Gastroesophageal sphincter (tissue), 4 donors: ENCODE results near the gene PRKAG2. TPM values are rescaled to one million over a fixed set of nuclear protein-coding genes. Genes with fewer than 3 reads are reported as not detected.

Experiments
- ATAC-seq: fragments of 150-250 bp; one replicate; pipeline ENCODE4 v1.9.1; 2016; ENCODE audit warnings: mild to moderate bottlenecking, moderate library complexity
- H3K27ac ChIP-seq, 4 donors: fragments of 200-600 bp; sonication (generic) in 3 of 4; 1 replicate in 3 of 4; 2 replicates in 1 of 4; pipeline ENCODE4 v1.5.1; 2016 to 2019
- H3K27me3 ChIP-seq: fragments of 200-600 bp; sonication (generic); one replicate; pipeline ENCODE4 v1.5.1; 2019
- H3K36me3 ChIP-seq, 2 donors: fragments of 200-600 bp; sonication (generic); one replicate each; pipeline ENCODE4 v1.5.1; 2019; ENCODE audit warnings: control low read depth in 1 of 2
- H3K4me1 ChIP-seq, 3 donors: fragments of 200-600 bp; sonication (generic); 1 replicate in 2 of 3; 2 replicates in 1 of 3; pipeline ENCODE4 v1.5.1; 2016 to 2019; ENCODE audit warnings: control low read depth in 2 of 3
- H3K4me3 ChIP-seq, 2 donors: fragments of 200-600 bp; sonication (generic); one replicate each; pipeline ENCODE4 v1.5.1; 2019; ENCODE audit warnings: mild to moderate bottlenecking in 1 of 2, moderate library complexity in 1 of 2
- H3K9me3 ChIP-seq, 3 donors: fragments of 200-600 bp; sonication (generic); one replicate each; pipeline ENCODE4 v1.5.1; 2017 to 2019; ENCODE audit warnings: control low read depth in 2 of 3
- EP300 ChIP-seq: sonication (generic); formaldehyde crosslinking; IDR thresholded peaks from one replicate; pipeline ENCODE4 v1.6.1; 2017; ENCODE audit warnings: antibody characterized with exemption, mild to moderate bottlenecking
- POLR2A ChIP-seq, 2 donors: fragments of 450-650 bp; IDR thresholded peaks; one replicate each; pipeline ENCODE4 v1.6.1; 2017; ENCODE audit warnings: antibody characterized with exemption in 2 of 2, mild to moderate bottlenecking in 2 of 2, moderate library complexity in 1 of 2
- POLR2AphosphoS5 ChIP-seq: sonication (generic); formaldehyde crosslinking; IDR thresholded peaks from one replicate; pipeline ENCODE4 v1.6.1; 2017; ENCODE audit warnings: antibody characterized with exemption
- WGBS, 2 donors: methylation state at CpG; one replicate each; pipeline ENCODE4 v1.1.5; 2018; ENCODE audit warnings: low coverage in 1 of 2; 5-methylcytosine and 5-hydroxymethylcytosine counted together
- total RNA-seq, 4 donors: library from RNA; depleted of rRNA; stranded (reverse); fragments of >200 nt; gene quantifications; one replicate each; pipeline ENCODE4 v1.1.0, GENCODE V29; 2016
- TF ChIP-seq, protein P1 (sequence below), 4 experiments: fragments of 200-600 bp in 2 of 4; fragments of 450-650 bp in 2 of 4; sonication (generic) in 1 of 4; IDR thresholded peaks; one replicate each; pipeline ENCODE4 v1.5.1; 2017 to 2019; ENCODE audit warnings: antibody characterized with exemption in 4 of 4, mild to moderate bottlenecking in 2 of 4, moderate library complexity in 2 of 4

The PRKAG2 gene
- total RNA-seq, 4 donors from 2014 or later, result 48.9 to 89.0 (median 75.7) TPM

DNA sequence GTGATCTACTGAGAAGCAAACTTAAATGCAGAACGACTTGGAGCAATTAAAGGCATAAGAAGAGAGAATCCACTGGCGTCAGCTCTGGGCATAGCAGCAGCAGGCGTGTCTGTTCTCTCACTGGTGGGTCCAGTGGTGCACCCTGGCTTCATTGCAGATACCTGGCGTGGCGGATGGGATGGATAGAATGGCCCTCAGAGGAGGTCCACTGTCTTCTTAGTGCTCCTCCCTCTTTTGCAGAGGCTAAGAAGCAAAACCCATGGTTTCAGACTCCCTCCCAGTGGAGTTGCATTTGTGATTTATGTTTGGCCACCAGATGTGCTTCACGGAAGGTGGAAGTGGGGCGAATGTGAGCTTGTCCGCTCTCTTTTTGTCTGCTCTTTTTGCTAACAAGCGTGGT is 28.4 kb upstream of the PRKAG2 start:
- ATAC-seq, result no peak
- H3K4me3 ChIP-seq, result no peak overlapping the region
- 73 to 80% methylated on average over 4 to 9 of the region's 9 CpGs for WGBS, 2 donors
- no peaks in the 10 kb centered on the region for H3K4me1 ChIP-seq
- H3K9me3 ChIP-seq, result no peaks in the 10 kb centered on the region
- no peaks in the 10 kb centered on the region for H3K36me3 ChIP-seq
- H3K27me3 ChIP-seq, result peaks cover 35% of the 10 kb centered on the region
- no peak overlapping the region for H3K27ac ChIP-seq
- no peak for TF ChIP-seq POLR2A (IDR thresholded peaks at IDR 0.05)
- TF ChIP-seq POLR2AphosphoS5, result no peak
- TF ChIP-seq, protein P1, sequence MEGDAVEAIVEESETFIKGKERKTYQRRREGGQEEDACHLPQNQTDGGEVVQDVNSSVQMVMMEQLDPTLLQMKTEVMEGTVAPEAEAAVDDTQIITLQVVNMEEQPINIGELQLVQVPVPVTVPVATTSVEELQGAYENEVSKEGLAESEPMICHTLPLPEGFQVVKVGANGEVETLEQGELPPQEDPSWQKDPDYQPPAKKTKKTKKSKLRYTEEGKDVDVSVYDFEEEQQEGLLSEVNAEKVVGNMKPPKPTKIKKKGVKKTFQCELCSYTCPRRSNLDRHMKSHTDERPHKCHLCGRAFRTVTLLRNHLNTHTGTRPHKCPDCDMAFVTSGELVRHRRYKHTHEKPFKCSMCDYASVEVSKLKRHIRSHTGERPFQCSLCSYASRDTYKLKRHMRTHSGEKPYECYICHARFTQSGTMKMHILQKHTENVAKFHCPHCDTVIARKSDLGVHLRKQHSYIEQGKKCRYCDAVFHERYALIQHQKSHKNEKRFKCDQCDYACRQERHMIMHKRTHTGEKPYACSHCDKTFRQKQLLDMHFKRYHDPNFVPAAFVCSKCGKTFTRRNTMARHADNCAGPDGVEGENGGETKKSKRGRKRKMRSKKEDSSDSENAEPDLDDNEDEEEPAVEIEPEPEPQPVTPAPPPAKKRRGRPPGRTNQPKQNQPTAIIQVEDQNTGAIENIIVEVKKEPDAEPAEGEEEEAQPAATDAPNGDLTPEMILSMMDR (IDR thresholded peaks at IDR 0.05), result no peak
- TF ChIP-seq EP300, result no peak

DNA sequence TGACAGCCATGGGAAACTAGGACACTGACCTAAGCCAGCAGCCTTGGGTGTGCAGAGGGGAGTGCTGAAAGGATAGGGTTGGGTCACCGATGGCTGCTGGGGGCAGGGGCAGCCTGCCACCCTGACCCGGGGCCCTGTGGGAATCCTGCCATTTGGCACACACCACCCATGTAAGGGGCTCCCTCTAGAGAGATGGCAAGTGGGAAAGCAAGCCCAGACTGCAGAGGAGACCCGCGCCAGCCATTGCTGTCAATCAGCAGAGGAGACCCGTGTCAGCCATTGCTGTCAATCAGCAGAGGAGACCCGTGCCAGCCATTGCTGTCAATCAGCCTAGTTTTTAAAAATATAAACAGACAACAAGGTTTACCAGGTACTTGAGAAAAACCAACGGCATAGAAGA is 27.4 kb upstream of the PRKAG2 start:
- H3K27ac ChIP-seq, result no peak overlapping the region
- no peak for TF ChIP-seq POLR2AphosphoS5
- no peak for TF ChIP-seq POLR2A (IDR thresholded peaks at IDR 0.05)
- TF ChIP-seq EP300, result no peak
- TF ChIP-seq, protein P1 (IDR thresholded peaks at IDR 0.05), result no peak
- H3K9me3 ChIP-seq, result no peaks in the 10 kb centered on the region
- H3K36me3 ChIP-seq, result no peaks in the 10 kb centered on the region
- peaks cover 44% of the 10 kb centered on the region for H3K27me3 ChIP-seq
- 40 to 74% methylated on average over 1 to 5 of the region's 7 CpGs for WGBS, 2 donors
- H3K4me3 ChIP-seq, result no peak overlapping the region
- no peak for ATAC-seq
- H3K4me1 ChIP-seq, result no peaks in the 10 kb centered on the region

DNA sequence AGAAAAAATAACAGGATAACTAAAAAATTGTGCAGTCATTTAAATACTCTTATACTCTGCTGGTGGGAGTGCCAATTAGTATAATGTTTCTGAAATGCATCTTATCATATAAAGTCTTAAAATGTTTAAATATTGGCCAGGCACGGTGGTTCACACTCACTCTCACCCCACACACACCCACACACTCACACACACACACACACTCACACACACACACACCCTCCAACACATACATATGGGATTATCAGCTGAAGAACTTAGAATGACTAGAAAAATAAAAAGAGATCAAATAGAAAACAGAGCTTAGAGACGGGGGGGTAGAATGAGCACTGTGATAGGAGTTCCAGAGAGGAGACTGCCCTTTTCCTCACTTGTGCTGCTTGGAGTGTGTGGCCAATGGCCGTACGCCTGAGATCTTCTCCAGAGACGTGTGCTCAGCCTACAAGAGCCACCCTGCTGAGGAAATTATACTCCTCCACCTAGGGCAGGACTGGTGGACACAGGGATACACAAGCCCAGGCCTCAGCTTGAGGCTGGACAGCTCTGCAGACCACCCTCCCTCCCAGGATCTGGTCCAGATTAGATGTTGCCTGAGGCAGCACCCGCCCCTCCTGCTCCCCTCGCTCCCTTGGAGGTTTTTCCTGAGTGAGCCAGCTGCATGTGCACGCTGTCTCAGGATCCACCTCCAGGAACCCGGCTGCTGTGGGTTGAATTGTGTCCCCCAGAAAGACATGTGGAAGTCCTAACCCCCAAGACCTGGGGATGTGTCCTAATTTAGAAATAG is 26.5 kb upstream of the PRKAG2 start:
- H3K9me3 ChIP-seq, result no peaks in the 10 kb centered on the region
- H3K27me3 ChIP-seq, result peaks cover 53% of the 10 kb centered on the region
- ATAC-seq, result no peak
- no peaks in the 10 kb centered on the region for H3K4me1 ChIP-seq
- no peak overlapping the region for H3K4me3 ChIP-seq
- no peak for TF ChIP-seq EP300
- no peak for TF ChIP-seq POLR2A (IDR thresholded peaks at IDR 0.05)
- no peak for TF ChIP-seq POLR2AphosphoS5
- TF ChIP-seq, protein P1 (IDR thresholded peaks at IDR 0.05), result no peak
- WGBS, 2 donors, result 54 to 60% methylated on average over 5 to 6 of the region's 9 CpGs
- H3K27ac ChIP-seq, result no peak overlapping the region
- no peaks in the 10 kb centered on the region for H3K36me3 ChIP-seq

DNA sequence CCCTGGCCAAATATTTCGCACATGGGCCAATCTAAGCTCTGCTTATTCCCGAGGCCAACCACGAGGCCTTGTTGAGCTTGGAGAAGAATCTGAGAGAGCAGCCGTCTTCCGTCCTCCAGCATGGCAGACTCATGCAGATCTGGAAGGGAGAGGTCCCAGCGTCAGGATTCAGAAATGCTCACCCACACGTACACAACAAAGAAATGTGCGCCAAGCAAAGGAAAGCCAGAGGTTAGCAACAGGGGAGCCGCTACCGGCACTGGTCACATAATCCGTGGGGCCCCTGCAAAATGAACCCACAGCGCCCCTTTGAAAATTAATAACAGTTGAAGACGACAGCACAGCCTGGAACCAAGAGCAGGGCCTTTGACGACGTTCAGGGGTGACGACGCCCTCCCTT is 25.4 kb upstream of the PRKAG2 start:
- Histone ChIP-seq H3K27me3 (peaks cover 61% of the 10 kb centered on the region), H3K27ac (no peak overlapping the region), H3K9me3 (no peaks in the 10 kb centered on the region), H3K36me3 (no peaks in the 10 kb centered on the region), H3K4me1 (peaks cover 0 to 3% (median 0%) of the 10 kb centered on the region in 3 donors), H3K4me3 (no peak overlapping the region)
- TF ChIP-seq POLR2AphosphoS5 (no peak), POLR2A (IDR thresholded peaks at IDR 0.05) (no peak), EP300 (no peak)
- TF ChIP-seq, protein P1 (IDR thresholded peaks at IDR 0.05), result no peak
- ATAC-seq, result no peak
- WGBS, 2 donors, result 73 to 78% methylated on average over 4 to 17 of the region's 17 CpGs

DNA sequence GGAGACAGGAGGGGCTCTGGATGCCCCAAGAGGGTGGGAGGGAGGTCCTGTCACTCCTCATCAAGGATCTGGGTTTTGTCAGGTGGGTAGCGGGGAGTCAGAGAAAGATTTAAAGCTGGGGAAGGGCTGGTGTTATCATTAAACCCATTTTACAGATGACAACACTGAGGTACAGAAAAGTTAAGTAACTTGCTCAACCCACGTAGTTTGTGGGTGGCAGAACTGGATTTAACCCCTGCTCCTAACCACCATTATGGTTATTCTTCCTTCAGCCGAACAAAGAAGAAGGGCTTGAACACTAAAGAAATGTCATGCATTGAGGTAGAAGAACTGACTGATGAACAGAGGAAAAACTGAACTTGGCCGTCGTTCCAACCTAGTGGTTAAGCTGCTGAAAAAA is 24.9 kb upstream of the PRKAG2 start:
- TF ChIP-seq EP300 (no peak), POLR2A (IDR thresholded peaks at IDR 0.05) (no peak), POLR2AphosphoS5 (no peak)
- TF ChIP-seq, protein P1 (IDR thresholded peaks at IDR 0.05), result no peak
- Histone ChIP-seq H3K4me3 (no peak overlapping the region), H3K4me1 (peaks cover 0 to 8% (median 0%) of the 10 kb centered on the region in 3 donors), H3K27me3 (peaks cover 63% of the 10 kb centered on the region), H3K27ac (no peak overlapping the region), H3K36me3 (no peaks in the 10 kb centered on the region), H3K9me3 (no peaks in the 10 kb centered on the region)
- 80 to 83% methylated on average over 2 to 5 of the region's 5 CpGs for WGBS, 2 donors
- ATAC-seq, result no peak
